Measurements from ENCODE around the gene TMEM190.

Gene TMEM190

DNA sequence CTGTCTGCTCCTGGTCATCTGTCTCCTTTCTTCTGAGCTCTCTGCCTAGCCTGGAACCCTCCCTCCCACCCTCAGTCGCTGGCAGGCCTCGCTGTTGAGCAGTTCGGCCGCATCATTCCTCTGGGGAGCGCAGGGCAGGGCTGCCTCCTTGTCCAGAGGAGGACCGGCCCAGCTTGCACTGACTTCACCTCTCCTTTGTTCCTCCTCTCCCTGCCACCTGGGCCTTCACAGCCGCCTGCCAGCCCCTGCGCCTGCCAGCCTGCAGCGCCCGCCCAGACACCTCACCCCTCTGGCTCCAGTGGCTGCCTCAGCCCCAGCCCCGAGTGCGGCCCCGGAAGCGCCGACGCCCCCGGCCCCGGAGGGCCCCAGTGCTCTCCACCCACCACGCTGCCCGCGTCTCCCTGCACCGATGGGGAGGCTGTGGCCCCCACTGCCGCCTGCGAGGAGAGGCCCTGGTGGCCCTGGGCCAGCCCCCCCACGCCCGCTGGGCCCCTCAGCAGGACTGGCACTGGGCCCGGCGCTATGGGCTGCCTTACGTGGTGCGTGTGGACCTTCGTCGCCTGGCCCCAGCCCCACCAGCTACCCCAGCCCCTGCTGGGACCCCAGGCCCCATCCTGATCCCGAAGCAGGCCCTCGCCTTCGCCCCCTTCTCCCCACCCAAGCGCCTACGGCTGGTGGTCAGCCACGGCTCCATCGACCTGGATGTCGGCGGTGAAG is 29.7 kb upstream of the TMEM190 start:
- DNase-seq (ENCODE audit: low read depth), result no peak
- TF ChIP-seq, protein P1, sequence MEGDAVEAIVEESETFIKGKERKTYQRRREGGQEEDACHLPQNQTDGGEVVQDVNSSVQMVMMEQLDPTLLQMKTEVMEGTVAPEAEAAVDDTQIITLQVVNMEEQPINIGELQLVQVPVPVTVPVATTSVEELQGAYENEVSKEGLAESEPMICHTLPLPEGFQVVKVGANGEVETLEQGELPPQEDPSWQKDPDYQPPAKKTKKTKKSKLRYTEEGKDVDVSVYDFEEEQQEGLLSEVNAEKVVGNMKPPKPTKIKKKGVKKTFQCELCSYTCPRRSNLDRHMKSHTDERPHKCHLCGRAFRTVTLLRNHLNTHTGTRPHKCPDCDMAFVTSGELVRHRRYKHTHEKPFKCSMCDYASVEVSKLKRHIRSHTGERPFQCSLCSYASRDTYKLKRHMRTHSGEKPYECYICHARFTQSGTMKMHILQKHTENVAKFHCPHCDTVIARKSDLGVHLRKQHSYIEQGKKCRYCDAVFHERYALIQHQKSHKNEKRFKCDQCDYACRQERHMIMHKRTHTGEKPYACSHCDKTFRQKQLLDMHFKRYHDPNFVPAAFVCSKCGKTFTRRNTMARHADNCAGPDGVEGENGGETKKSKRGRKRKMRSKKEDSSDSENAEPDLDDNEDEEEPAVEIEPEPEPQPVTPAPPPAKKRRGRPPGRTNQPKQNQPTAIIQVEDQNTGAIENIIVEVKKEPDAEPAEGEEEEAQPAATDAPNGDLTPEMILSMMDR (IDR thresholded peaks at IDR 0.05; ENCODE audit: control insufficient read depth, extremely low read depth, insufficient read depth), result no peak
- H3K4me3 ChIP-seq (ENCODE audit: low read depth, low read length), result no peak overlapping the region

DNA sequence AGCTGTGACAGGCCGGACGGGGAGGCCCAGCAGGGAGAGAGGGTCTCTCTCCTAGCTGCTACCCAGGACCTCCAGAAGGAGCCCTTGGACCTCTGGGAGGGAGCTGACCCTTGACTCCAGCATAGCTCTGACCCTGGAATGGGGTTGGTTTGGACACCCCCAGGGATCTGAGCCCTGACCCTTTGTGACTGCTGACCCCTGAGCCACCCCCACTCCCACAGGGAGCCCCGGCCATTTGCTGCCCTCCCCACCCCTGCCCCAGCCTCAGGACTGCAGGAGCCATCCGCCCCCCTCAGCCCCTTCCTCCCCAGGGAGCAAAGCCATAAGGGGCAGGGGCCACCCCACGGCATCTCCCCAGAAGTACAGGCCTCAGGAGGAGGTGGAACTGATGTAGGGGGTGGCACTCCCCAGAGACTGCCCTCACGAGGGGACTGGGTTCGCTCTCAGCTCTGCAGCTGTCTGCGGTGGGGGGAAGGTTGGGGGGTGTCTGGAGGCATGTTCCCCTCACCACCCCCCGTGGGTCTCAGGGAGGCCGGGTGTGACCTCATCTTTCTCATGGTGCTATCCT is 29.1 kb upstream of the TMEM190 start:
- DNase-seq (ENCODE audit: low read depth), result no peak

DNA sequence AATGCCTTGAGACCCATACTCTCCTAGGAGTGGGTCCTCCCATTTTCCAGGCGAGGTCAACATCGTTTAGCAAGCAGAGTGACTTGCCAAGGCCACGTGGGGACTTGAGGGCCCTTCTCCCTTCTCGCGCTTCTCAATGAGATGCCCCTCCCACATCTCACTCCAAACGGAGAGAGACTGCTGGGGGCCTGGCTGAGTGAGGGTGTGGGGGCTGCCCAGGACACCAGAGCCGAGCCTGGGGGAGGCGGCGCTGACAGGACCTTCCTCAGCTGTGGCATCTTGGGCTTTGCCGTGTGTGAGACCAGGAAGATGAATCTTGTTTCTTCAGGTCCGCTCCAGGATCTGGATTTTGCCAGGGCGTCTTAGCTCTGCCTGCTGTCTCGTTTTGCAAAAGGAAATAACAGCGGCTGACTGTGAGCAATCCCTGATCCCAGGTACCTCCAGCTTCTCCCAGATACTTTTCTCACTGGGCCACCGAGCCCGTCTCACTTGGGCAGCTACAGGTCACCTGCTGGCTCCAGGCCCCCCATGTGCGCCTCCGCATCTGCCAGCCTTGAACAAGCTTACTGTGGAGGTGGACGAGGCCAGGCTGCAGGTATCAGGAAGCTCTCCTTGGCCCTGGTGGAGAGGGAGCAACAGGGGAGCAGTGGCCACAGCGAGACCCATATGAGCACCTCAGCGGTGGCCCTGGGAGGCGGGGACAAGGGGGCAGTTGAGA is 28.1 kb upstream of the TMEM190 start:
- no peak for DNase-seq (ENCODE audit: low read depth)

More for the DNA sequence above, 29.1 kb upstream of the TMEM190 start:
- TF ChIP-seq, protein P1 (IDR thresholded peaks at IDR 0.05; ENCODE audit: control insufficient read depth, extremely low read depth, insufficient read depth), result no peak
- no peak overlapping the region for H3K4me3 ChIP-seq (ENCODE audit: low read depth, low read length)

DNA sequence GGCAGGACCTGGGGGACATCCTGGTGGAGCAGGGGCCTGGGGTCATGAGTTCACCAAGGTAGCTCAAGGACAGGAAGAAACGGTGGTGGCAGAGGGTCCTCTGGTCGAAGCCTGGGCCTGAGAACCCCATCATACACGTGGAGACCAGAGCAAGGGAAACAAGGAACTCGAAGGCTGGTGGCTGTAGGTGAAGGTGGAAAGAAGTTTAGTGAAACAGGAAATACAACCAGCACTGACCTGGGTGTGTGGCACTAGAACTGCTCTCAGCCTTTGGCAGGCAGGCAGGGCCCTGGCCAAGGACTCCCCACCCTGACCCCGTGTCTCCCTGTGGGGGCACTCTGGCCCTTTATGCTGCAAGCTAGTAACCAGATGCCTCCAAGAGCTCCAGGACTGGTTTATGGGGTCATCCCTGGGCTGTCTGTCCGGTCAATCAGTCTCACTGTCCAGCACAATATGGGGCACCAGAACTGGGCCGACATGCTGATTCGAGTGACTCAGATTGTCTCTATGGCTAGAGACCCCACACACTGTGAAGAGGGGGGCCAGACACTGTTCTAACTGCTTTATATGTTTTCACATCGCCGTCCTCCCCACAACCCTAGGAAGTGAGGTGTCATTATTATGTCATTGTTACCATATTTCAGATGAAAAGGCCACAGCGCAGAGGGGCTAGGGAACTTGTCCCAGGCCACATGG is 25.9 kb upstream of the TMEM190 start:
- no peak overlapping the region for H3K4me3 ChIP-seq (ENCODE audit: low read depth, low read length)
- TF ChIP-seq, protein P1 (IDR thresholded peaks at IDR 0.05; ENCODE audit: control insufficient read depth, extremely low read depth, insufficient read depth), result no peak
- no peak for DNase-seq (ENCODE audit: low read depth)

More for the DNA sequence above, 28.1 kb upstream of the TMEM190 start:
- no peak overlapping the region for H3K4me3 ChIP-seq (ENCODE audit: low read depth, low read length)
- TF ChIP-seq, protein P1 (IDR thresholded peaks at IDR 0.05; ENCODE audit: control insufficient read depth, extremely low read depth, insufficient read depth), result no peak

DNA sequence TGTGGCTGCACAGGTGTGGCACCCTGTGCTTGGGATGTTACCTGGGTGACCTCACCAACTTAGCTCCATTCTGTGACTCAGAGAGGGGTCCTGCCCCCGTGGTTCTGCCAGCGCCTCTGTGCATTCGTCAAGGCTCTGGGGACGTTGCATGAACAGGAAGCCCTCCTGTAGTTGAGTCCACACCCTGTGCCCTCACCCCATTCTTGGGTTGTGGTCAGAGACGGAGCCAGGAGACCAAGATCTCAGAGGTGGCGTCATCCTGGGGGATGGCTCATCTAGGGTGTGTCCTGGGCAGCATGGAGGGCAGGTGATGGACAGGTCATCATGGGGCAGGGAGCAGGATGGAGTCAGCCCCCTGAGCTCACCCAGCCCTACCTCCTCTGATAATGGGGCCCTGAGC is 24.6 kb upstream of the TMEM190 start:
- no peak overlapping the region for H3K4me3 ChIP-seq (ENCODE audit: low read depth, low read length)
- TF ChIP-seq, protein P1 (IDR thresholded peaks at IDR 0.05; ENCODE audit: control insufficient read depth, extremely low read depth, insufficient read depth), result no peak
- DNase-seq (ENCODE audit: low read depth), result no peak

DNA sequence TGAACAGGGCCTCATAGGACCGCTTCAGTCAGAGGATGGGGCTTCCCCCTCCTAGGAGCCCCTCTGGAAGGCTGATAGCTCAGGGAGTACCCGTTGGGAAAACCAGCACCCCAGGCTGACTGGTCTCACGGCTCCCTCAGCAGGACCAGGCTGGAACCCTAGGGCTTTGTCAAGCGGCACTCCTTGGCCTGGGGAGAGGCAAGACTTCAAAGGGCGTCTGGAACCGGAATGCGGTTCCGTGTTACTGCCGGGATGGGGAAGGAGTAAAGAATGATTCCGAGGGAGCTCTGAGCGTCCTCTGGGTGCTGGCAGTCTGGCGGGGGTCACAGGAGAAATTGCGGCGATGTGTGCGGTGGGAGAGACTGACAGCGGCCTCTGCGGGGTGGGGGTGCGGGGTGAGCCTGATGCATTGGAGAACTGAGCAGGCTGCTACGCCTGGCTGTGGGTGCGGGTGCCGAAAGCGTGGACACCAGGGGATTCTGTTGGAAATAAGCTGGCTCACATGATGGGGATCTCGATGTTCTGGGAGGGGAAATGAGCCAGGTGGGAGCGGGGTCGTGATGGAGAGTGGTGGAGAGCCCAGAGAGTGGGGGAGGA is 24.0 kb upstream of the TMEM190 start:
- H3K4me3 ChIP-seq (ENCODE audit: low read depth, low read length), result no peak overlapping the region
- DNase-seq (ENCODE audit: low read depth), result no peak
- TF ChIP-seq, protein P1 (IDR thresholded peaks at IDR 0.05; ENCODE audit: control insufficient read depth, extremely low read depth, insufficient read depth), result no peak
